GM19099 (cell line): ENCODE data around the gene GALNT2.

Source experiments
- POLR2A ChIP-seq: IDR thresholded peaks from 3 replicates; pipeline ENCODE4 v1.6.1; 2011; ENCODE audit warnings: low read depth; ENCODE audit not compliant: insufficient read length; ENCODE audit errors: extremely low read depth

Gene GALNT2

GRCh38 chr1:230173187-230173975, 106.3 kb downstream of the GALNT2 start:
- no peak for TF ChIP-seq POLR2A

DNA sequence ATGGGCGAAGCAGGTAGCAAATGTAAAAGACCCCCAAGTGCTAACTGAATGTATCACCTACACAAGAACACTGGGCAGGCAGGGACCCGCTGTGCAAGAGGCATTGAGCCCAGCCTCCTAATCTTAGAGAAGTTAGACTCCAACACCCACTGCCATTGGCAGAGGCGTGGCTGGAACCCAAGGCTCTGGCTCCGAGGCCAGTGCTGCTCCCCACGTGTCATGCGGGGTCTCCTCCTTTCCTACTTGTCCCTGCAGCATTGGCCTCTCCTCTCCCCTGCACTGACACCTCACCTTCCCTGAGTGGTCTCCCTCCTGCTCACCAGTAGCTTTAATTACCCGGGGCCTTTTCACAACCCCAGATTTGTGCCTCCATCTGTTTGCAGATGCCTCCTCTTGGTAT, 107.0 kb downstream of the GALNT2 start:
- TF ChIP-seq POLR2A = no peak

DNA sequence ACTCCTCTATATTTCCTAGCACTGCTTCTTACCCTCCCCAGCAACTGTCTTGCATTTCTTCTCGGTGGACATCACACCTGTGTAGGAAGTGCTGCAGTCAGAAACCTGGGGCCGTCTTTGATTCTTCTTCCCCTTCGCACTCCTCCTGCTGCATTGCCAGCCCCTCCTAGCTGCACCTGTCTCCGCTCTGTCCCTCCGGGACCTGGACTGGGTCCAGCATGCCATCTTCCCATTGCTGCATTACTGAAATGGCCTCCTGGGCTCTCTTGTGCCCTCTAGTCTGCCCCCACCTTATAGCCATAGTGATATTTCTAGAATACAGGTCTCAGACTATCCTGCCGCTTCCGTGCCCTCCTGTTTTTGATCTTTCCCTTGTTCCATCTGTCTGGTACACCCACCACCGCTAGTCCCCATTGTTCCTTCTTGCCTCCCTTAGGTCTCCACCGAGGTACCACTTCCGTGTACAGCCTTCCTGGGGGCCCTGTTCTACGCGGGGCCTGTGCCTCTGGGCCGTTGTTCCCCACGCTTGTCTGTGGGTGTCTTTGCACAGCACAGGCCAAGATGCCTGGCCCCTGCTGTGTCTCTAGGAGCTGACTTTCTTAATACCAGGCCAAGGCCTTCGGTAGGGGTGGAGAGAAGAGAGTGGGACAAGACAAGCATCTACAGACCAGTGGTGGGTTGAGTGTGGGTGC, 107.6 kb downstream of the GALNT2 start:
- no peak for TF ChIP-seq POLR2A

DNA sequence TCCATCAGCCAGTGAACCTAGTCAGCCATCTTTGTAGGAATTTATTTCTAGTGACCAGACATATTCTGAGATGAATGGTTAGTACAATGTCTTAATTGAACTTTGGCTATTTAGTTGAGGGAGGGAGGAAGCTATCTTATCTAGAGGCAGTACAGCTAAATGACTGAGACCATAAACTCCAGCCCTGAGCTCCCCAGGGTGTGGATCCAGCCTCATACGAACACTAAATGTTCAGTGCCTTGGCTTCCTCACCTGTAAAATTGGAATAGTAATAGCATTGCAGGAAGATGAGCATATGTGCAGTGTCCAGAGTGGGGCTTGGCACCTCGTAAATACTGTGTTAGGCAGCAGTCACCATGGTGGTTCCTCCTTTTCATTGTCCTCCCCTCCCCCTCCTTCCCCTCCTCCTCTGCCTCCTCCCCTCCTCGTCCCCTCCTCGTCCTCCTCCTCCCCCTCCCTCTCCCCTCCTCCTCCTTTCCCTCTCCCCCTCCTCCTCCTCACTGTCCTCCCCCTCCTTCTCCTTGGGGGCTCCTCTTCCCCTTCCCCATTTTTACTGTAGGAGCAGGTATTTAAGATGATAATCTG, 108.2 kb downstream of the GALNT2 start:
- TF ChIP-seq POLR2A = no peak

DNA sequence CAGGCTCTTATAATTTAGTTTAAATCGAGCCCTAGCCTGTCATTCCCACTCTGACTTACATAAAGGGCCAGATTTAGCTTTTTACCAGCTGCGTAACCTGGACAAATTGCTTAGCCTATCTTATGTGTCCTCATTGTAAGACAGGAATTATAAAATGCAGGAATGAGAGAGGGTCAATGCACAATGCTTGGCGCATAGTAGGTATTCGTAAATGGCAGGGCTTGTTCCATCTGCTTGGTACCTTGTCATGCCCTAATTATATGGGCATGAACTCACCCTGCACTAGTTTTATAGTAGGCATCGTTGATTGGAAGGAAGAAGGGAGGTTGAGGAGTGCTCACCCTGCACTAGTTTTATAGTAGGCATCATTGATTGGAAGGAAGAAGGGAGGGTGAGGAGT, 108.8 kb downstream of the GALNT2 start:
- TF ChIP-seq POLR2A = no peak

GRCh38 chr1:230176326-230176725, 109.3 kb downstream of the GALNT2 start:
- TF ChIP-seq POLR2A = no peak

DNA sequence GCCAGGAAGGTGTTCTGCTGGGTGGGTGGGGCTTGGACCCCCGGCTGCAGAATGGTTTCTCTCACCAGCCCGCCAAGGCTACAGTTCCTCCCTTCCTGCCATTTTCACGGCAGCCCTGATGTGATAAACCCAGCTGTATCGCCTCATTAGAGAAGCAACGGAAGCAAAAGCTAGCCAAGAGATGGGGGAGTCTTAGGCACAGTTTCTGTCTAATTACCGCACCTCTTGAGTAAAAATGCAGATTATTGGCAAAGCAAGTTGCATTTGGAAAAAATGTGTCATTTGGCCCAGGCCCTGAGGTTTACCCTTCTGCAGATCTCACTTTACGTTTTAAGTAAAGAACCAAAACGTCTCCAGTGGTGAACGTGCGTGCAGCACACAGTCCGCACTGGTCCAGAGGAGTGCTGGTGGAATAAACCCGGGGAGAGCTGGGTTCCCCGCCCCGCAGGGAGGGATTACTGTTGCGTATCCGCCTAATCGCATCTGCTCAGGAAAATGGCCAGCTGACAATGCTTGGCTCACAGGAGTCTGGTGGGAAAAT, 109.9 kb downstream of the GALNT2 start:
- TF ChIP-seq POLR2A = no peak

DNA sequence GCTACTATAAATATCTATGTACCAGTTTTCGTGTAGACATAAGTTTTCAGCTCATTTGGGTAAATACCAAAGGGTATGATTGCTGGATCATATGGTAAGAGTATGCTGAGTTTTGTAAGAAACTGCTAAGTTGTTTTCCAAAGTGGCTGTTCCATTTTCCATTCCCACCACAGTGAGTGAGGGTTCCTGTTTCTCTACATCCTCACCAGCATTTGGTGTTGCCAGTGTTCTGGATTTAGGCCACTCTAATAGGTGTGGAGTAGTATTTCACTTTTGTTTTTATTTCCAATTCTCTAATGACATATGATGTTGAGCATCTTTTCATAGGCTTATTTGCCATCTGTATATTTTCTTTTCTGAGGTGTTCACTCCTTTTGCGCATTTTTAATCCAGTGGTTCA, 112.2 kb downstream of the GALNT2 start:
- TF ChIP-seq POLR2A = no peak

GRCh38 chr1:230185076-230186001, 118.3 kb downstream of the GALNT2 start:
- TF ChIP-seq POLR2A = no peak

DNA sequence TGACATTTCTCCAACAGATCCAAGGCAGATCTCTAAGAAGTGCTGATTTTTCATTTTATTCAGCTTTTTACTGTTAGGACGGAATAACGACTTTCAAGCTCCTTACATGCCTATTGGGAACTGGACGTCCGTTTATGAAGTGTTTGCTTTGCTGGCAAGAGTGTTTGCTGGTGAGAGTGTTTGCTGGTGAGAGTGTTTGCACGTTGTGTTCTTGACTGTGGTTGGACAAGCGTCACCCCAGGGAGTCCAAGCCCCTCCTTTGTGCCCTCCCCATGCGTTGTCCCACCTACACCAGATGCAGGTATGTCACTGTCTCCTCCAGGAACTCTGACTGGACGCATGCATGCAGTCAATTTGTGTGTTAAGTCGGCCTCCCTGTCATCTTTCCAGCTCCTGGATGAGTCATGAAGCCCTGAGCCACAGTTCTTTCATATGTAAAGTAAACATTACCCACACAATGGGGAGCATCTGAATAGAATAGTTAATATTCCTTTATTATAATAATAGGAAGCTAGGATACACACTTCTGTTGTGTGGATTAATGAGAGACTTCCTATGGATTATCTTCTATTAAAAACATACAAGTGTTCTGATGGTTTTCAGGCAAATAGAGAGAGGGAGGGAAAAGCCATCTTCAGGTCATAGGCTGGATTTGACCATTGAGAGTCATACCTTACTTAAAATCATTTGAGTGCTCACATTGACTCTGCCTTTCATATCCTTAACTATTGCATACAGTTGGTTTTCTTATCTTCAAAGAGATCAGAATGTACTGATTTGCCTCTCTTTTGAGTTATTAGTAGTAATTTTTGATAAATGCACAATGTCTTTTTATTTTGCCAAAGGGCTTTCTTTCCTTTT, 119.2 kb downstream of the GALNT2 start:
- no peak for TF ChIP-seq POLR2A

- no peak for TF ChIP-seq POLR2A
Observed at GRCh38 chr1:230186874-230187273, 119.8 kb downstream of the GALNT2 start.

DNA sequence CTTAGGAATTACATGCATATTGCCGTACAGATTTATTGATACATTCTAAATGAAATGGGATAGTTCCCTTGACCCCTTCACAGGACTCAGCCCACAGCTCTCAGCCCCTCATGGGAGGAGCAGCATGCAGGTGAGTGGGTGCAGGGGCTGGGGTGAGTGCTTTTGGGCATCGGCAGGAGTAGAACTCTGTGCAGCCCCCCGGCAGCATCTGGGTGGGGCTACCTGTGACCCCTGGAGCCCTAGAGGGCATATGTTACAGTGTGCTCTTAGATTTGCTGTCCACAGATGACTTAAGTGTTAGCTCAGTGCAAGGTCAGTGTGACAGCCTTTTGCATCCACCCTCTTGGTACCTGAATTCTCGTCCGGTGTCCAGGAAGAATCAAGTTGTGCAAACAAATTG, 120.3 kb downstream of the GALNT2 start:
- no peak for TF ChIP-seq POLR2A

GRCh38 chr1:230188826-230189225, 121.8 kb downstream of the GALNT2 start:
- no peak for TF ChIP-seq POLR2A

- TF ChIP-seq POLR2A = no peak
Observed at GRCh38 chr1:230189341-230189740, 122.3 kb downstream of the GALNT2 start.
